PFSK-1 (cell line): ENCODE data around the gene PAF1.

ENCODE experiments used
- REST ChIP-seq, 2 experiments: IDR thresholded peaks; 2 replicates each; pipeline versions ENCODE4 v1.6.1 to v1.8.0; 2011 to 2012; ENCODE audit warnings: low read depth in 2 of 2, low read length in 2 of 2, control low read depth in 1 of 2, inconsistent platforms in 1 of 2, mild to moderate bottlenecking in 1 of 2, moderate library complexity in 1 of 2; ENCODE audit not compliant: insufficient read depth in 1 of 2
- TAF1 ChIP-seq: IDR thresholded peaks from 2 replicates; pipeline ENCODE4 v1.6.1; 2012; ENCODE audit warnings: low read length, control low read depth, borderline replicate concordance; ENCODE audit not compliant: insufficient read depth

- TF ChIP-seq REST (IDR thresholded peaks at IDR 0.05; ENCODE audit: insufficient read depth in 1 of 2, low read depth in 2 of 2, low read length in 2 of 2) (no peak), TAF1 (no peak)
These were observed 17.7 kb upstream of the PAF1 start for GRCh38 chr19:39408392-39409207.
